ENCODE results near the gene NSUN4. TPM values are rescaled to one million over a fixed set of nuclear protein-coding genes. Genes with fewer than 3 reads are reported as not detected.
"Not testable (repeated sequence)": the region's sequence is repeated elsewhere in the genome, so short reads cannot be mapped to it uniquely, and the experiment has no call there.

Gene NSUN4
- total and polyA plus RNA-seq, 9 of the 15 experiments (the other 6 are each of a cell fraction or from before 2014, with no cell fraction given), result 33.4 to 60.2 (median 46.3) TPM

GRCh38 chr1:46330381-46330780, 10.2 kb upstream of the NSUN4 start:
- DNase-seq (ENCODE audit: extremely low read depth in 1 of 4, low spot score in 3 of 4); H3K9me3 ChIP-seq (replicated peaks; ENCODE audit: control insufficient read depth, insufficient read depth, low read depth, low read length); BruUV-seq (replicated peaks); H2AFZ ChIP-seq (ENCODE audit: low read depth, low read length); H3K27ac ChIP-seq (ENCODE audit: extremely low read depth, low read depth, low read length); FAIRE-seq; H3K4me3 ChIP-seq; H3K27me3 ChIP-seq (ENCODE audit: control insufficient read depth in 2 of 2, insufficient read depth in 2 of 2, low read length in 2 of 2); H3K4me2 ChIP-seq (ENCODE audit: insufficient read depth, low read length); H3K79me2 ChIP-seq (ENCODE audit: control insufficient read depth, insufficient read depth, low read length); in situ Hi-C loops (cut with MboI); POLR2A ChIA-PET; H3K9me1 ChIP-seq (ENCODE audit: control insufficient read depth, insufficient read depth, low read length); H3K36me3 ChIP-seq (ENCODE audit: control insufficient read depth, insufficient read depth, low read length); ATAC-seq; H3K9ac ChIP-seq (ENCODE audit: insufficient read depth in 1 of 2, low read depth in 2 of 2, low read length in 2 of 2); H3K4me1 ChIP-seq (replicated peaks in 1 of 2; ENCODE audit: control insufficient read depth in 2 of 2, insufficient read depth in 2 of 2, low read length in 2 of 2); CTCF ChIA-PET (ENCODE audit: low intra/inter-chr PET ratio); H4K20me1 ChIP-seq (replicated peaks; ENCODE audit: control insufficient read depth, insufficient read depth, low read length): not testable (repeated sequence)
- 62% methylated on average over 2 of the region's 2 CpGs for WGBS (ENCODE audit: insufficient coverage, low coverage, missing lambda C conversion rate)
- TF ChIP-seq PRDM10 (IDR thresholded peaks at IDR 0.05; ENCODE audit: partially characterized antibody), result peak; percentile 67
- intact Hi-C loops (cut with micrococcal nuclease), result loop anchor here (5.0 kb wide), 1 partner anchor 77 kb away; no protein-coding TSS in a partner anchor

DNA sequence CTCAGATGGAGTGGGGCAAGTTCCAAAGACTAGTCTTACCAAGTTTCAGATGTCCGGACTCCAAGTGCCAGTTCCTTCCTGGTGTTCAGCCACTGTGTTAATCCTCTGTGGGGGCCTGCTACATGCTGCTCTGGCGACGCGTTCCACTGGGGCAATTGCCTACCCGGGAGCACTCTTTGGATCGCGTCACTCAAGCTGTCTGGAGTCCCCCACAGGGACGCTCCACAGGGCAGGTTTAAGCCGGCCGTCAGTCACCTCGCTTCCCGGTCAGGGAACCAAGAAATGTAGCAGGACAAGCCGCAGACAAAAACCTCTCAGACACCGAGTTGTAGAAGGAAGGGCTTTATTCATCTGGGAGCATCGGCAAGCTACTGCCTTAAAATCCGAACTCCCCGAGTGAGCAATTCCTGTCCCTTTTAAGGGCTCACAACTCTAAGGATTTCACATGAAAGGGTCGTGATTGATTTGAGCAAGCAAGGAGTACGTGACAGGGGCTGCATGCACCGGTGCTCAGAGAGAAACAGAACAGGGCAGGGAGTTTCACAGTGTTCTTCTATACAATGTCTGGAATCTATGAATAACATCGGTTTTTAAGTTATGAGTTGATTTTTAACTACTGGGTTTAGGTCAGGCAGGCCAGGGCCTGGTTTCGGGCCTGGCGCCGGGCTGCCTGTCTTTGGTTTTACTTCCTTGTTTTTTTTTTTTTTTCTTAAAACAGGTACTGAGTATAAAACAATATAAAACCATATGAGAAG, 8.6 kb upstream of the NSUN4 start:
- H3K4me2 ChIP-seq (ENCODE audit: insufficient read depth, low read length); H3K79me2 ChIP-seq (ENCODE audit: control insufficient read depth, insufficient read depth, low read length); H3K27ac ChIP-seq (ENCODE audit: extremely low read depth, low read depth, low read length); BruUV-seq (replicated peaks); H2AFZ ChIP-seq (ENCODE audit: low read depth, low read length); FAIRE-seq; H4K20me1 ChIP-seq (replicated peaks; ENCODE audit: control insufficient read depth, insufficient read depth, low read length); H3K36me3 ChIP-seq (ENCODE audit: control insufficient read depth, insufficient read depth, low read length); H3K4me3 ChIP-seq; in situ Hi-C loops (cut with MboI); H3K9me1 ChIP-seq (ENCODE audit: control insufficient read depth, insufficient read depth, low read length); DNase-seq (ENCODE audit: extremely low read depth in 1 of 4, low spot score in 3 of 4); H3K9me3 ChIP-seq (replicated peaks; ENCODE audit: control insufficient read depth, insufficient read depth, low read depth, low read length); ATAC-seq; H3K4me1 ChIP-seq (replicated peaks in 1 of 2; ENCODE audit: control insufficient read depth in 2 of 2, insufficient read depth in 2 of 2, low read length in 2 of 2); H3K27me3 ChIP-seq (ENCODE audit: control insufficient read depth in 2 of 2, insufficient read depth in 2 of 2, low read length in 2 of 2); CTCF ChIA-PET (ENCODE audit: low intra/inter-chr PET ratio): not testable (repeated sequence)
- POLR2A ChIA-PET, result interaction anchor here (2.7 kb wide), 1 partner anchor 14 kb away, joined by 19 read pairs; no protein-coding TSS in a partner anchor
- WGBS (ENCODE audit: insufficient coverage, low coverage, missing lambda C conversion rate), result 78% methylated on average over 24 of the region's 24 CpGs
- intact Hi-C loops (cut with micrococcal nuclease), result loop anchor here (2.0 to 5.0 kb wide), 2 partner anchors 75 to 197 kb away; no protein-coding TSS in a partner anchor
- H3K9ac ChIP-seq (ENCODE audit: insufficient read depth in 1 of 2, low read depth in 2 of 2, low read length in 2 of 2), result peak overlapping the region in 1 of 2 experiments; percentile 2; a peak in 2 of 4 replicates
